HCT116 (cell line): ENCODE results near the gene RACGAP1. TPM values are rescaled to one million over a fixed set of nuclear protein-coding genes. Genes with fewer than 3 reads are reported as not detected.

Experiments
- ATAC-seq: fragments of 200-7000 bp; cut with Tn5 transposase; 2 replicates; pipeline ENCODE4 v1.9.1; 2020; ENCODE audit warnings: mild to moderate bottlenecking, moderate library complexity
- BruUV-seq: library from RNA; stranded (reverse); fragments of 400-500 nt; replicated peaks from 2 replicates; lab custom pipeline; 2021; lab: Mats Ljungman, UMichigan
- CTCF ChIA-PET: fragments of 300-600 bp; sonication (Branson Sonifier 250); formaldehyde crosslinking; loops from one replicate; lab custom pipeline; 2021; ENCODE audit warnings: antibody characterized with exemption; lab: Charles Lee
- POLR2A ChIA-PET: fragments of 300-600, 350-600 bp; sonication (Branson Sonifier 250); formaldehyde crosslinking; loops from one replicate; lab custom pipeline; 2021; ENCODE audit warnings: antibody characterized with exemption; lab: Charles Lee
- RAD21 ChIA-PET, 2 experiments: fragments of 300-600 bp; sonication (Branson Sonifier 250); formaldehyde crosslinking; loops; one replicate each; lab custom pipeline; 2023; ENCODE audit warnings: low total read pairs in 2 of 2; ENCODE audit not compliant: uncharacterized antibody in 2 of 2, unreplicated experiment in 2 of 2, low non-redundant PET in 1 of 2; lab: Charles Lee
- DNase-seq: peaks from one replicate; pipeline ENCODE4 v3.0.0-alpha.2; 2010; ENCODE audit warnings: low read depth, low spot score
- H2AFZ ChIP-seq: fragments of 200-600 bp; shearing (Covaris generic), sonication (generic); 2 replicates; pipeline ENCODE4 v1.6.1; 2017; ENCODE audit warnings: low read depth, mixed run types, mixed read lengths, antibody characterized with exemption, low read length; ENCODE audit not compliant: poor library complexity, severe bottlenecking
- H3K27ac ChIP-seq: 2 replicates; pipeline ENCODE4 v1.5.1; 2012; ENCODE audit warnings: low read depth, low read length
- H3K27me3 ChIP-seq: fragments of 200-600 bp; sonication (generic); 2 replicates; pipeline ENCODE4 v1.6.1; 2016; ENCODE audit warnings: mixed run types, low read length, mixed read lengths; ENCODE audit not compliant: insufficient read depth
- H3K36me3 ChIP-seq, 2 experiments: fragments of 200-500 bp in 1 of 2; fragments of 200-600 bp in 1 of 2; sonication (Bioruptor generic) in 1 of 2; sonication (generic) in 1 of 2; 2 replicates each; pipeline versions ENCODE4 v1.5.1 to v1.6.1; 2014 to 2016; ENCODE audit warnings: low read length in 2 of 2, inconsistent platforms in 1 of 2, mixed read lengths in 1 of 2, mixed run types in 1 of 2; ENCODE audit not compliant: insufficient read depth in 2 of 2, control insufficient read depth in 1 of 2
- H3K4me1 ChIP-seq, 2 experiments: fragments of 200-600 bp in 1 of 2; sonication (generic) in 1 of 2; 2 replicates each; pipeline versions ENCODE4 v1.5.1 to v1.6.1; 2012 to 2017; ENCODE audit warnings: low read length in 2 of 2, inconsistent platforms in 1 of 2, mild to moderate bottlenecking in 1 of 2, mixed read lengths in 1 of 2, mixed run types in 1 of 2, moderate library complexity in 1 of 2; ENCODE audit not compliant: insufficient read depth in 2 of 2, control insufficient read depth in 1 of 2
- H3K4me2 ChIP-seq: fragments of 200-600 bp; sonication (generic); 2 replicates; pipeline ENCODE4 v1.6.1; 2017; ENCODE audit warnings: mixed run types, low read length, mixed read lengths
- H3K4me3 ChIP-seq, 2 experiments: fragments of 200-600 bp in 1 of 2; sonication (generic) in 1 of 2; replicated peaks in 1 of 2; 2 replicates each; pipeline ENCODE4 v1.5.1; 2011 to 2016; ENCODE audit warnings: low read length in 2 of 2, control low read depth in 1 of 2, low read depth in 1 of 2, mild to moderate bottlenecking in 1 of 2, mixed read lengths in 1 of 2, mixed run types in 1 of 2
- H3K79me2 ChIP-seq: fragments of 200-600 bp; sonication (generic); 2 replicates; pipeline ENCODE4 v1.6.1; 2017; ENCODE audit warnings: mild to moderate bottlenecking, mixed run types, low read length, moderate library complexity, mixed read lengths; ENCODE audit not compliant: insufficient read depth
- H3K9ac ChIP-seq: fragments of 200-600 bp; sonication (generic); 2 replicates; pipeline ENCODE4 v1.6.1; 2016; ENCODE audit warnings: low read length, mixed read lengths
- H3K9me2 ChIP-seq: fragments of 200-600 bp; sonication (generic), shearing (Covaris generic); 2 replicates; pipeline ENCODE4 v1.6.1; 2017; ENCODE audit warnings: mixed run types, mild to moderate bottlenecking, moderate library complexity; ENCODE audit not compliant: insufficient read depth
- H3K9me3 ChIP-seq, 2 experiments: fragments of 200-500 bp in 1 of 2; fragments of 200-600 bp in 1 of 2; sonication (Bioruptor generic) in 1 of 2; sonication (generic) in 1 of 2; 2 replicates each; pipeline ENCODE4 v1.6.1; 2014 to 2017; ENCODE audit warnings: low read length in 2 of 2, mixed read lengths in 2 of 2, inconsistent platforms in 1 of 2, low read depth in 1 of 2, mild to moderate bottlenecking in 1 of 2, mixed run types in 1 of 2, moderate library complexity in 1 of 2; ENCODE audit not compliant: control insufficient read depth in 1 of 2, insufficient read depth in 1 of 2
- H4K20me1 ChIP-seq: fragments of 200-600 bp; sonication (generic), shearing (Covaris generic); 2 replicates; pipeline ENCODE4 v1.6.1; 2017; ENCODE audit warnings: mixed run types, mild to moderate bottlenecking, moderate library complexity; ENCODE audit not compliant: insufficient read depth
- CBX3 ChIP-seq: IDR thresholded peaks from 2 replicates; pipeline ENCODE4 v1.6.1; 2012; ENCODE audit warnings: low read depth
- CEBPB ChIP-seq: IDR thresholded peaks from 2 replicates; pipeline ENCODE4 v1.6.1; 2012; ENCODE audit warnings: low read depth
- EGR1 ChIP-seq: IDR thresholded peaks from 2 replicates; pipeline ENCODE4 v1.6.1; 2012; ENCODE audit warnings: low read depth
- ELF1 ChIP-seq: IDR thresholded peaks from 2 replicates; pipeline ENCODE4 v1.6.1; 2012; ENCODE audit warnings: low read depth, borderline replicate concordance
- EZH2 ChIP-seq: fragments of 200-600 bp; sonication (generic); IDR thresholded peaks from 2 replicates; pipeline ENCODE4 v1.6.1; 2017; ENCODE audit warnings: antibody characterized with exemption, mixed run types
- EZH2phosphoT487 ChIP-seq: fragments of 200-600 bp; IDR thresholded peaks from 2 replicates; pipeline ENCODE4 v1.6.1; 2018; ENCODE audit warnings: antibody characterized with exemption, borderline replicate concordance
- JUND ChIP-seq: IDR thresholded peaks from 2 replicates; pipeline ENCODE4 v1.6.1; 2012
- POLR2A ChIP-seq: IDR thresholded peaks from 2 replicates; pipeline ENCODE4 v1.7.0; 2011; ENCODE audit warnings: borderline replicate concordance; ENCODE audit not compliant: insufficient read depth, insufficient read length; ENCODE audit errors: extremely low read depth
- RAD21 ChIP-seq: IDR thresholded peaks from 2 replicates; pipeline ENCODE4 v1.6.1; 2012; ENCODE audit warnings: low read depth, mild to moderate bottlenecking
- REST ChIP-seq: IDR thresholded peaks from 2 replicates; pipeline ENCODE4 v1.6.1; 2012; ENCODE audit warnings: low read depth
- SP1 ChIP-seq: IDR thresholded peaks from 2 replicates; pipeline ENCODE4 v1.6.1; 2012; ENCODE audit warnings: low read depth
- SRF ChIP-seq: IDR thresholded peaks from 2 replicates; pipeline ENCODE4 v1.6.1; 2012; ENCODE audit warnings: low read depth
- ZFX ChIP-seq: fragments of 450-650 bp; IDR thresholded peaks from 2 replicates; pipeline ENCODE4 v1.6.1; 2017
- ZNF274 ChIP-seq: fragments of 200-500 bp; sonication (Bioruptor generic); IDR thresholded peaks from 2 replicates; pipeline ENCODE4 v1.6.1; 2014; ENCODE audit warnings: mild to moderate bottlenecking, low read depth, low read length, inconsistent platforms
- intact Hi-C: fragments of 100-400 bp; cut with micrococcal nuclease; formaldehyde crosslinking; loops from 2 replicates; pipeline ENCODE4 v1.10.0; 2022
- total RNA-seq: library from RNA; stranded (reverse); gene quantifications from one replicate; pipeline ENCODE4 v1.2.1, GENCODE V29; 2021; ENCODE audit not compliant: unreplicated experiment
- TF ChIP-seq, protein P1 (sequence below), 3 experiments: fragments of 200-600 bp in 1 of 3; sonication (generic) in 1 of 3; IDR thresholded peaks in 2 of 3; conservative IDR thresholded peaks in 1 of 3; 2 replicates each; pipeline ENCODE4 v1.5.1; 2012 to 2017; ENCODE audit warnings: low read depth in 2 of 3, low read length in 2 of 3, antibody characterized with exemption in 1 of 3, borderline replicate concordance in 1 of 3, control low read depth in 1 of 3, mild to moderate bottlenecking in 1 of 3, mixed read lengths in 1 of 3, mixed run types in 1 of 3, moderate library complexity in 1 of 3; ENCODE audit not compliant: insufficient read depth in 1 of 3
- TF ChIP-seq, protein P2 (sequence below): IDR thresholded peaks from 2 replicates; pipeline ENCODE4 v1.6.1; 2011; ENCODE audit warnings: mild to moderate bottlenecking, low read length, moderate library complexity; ENCODE audit not compliant: insufficient replicate concordance; ENCODE audit errors: extremely low read depth
- TF ChIP-seq, protein P3 (sequence below): IDR thresholded peaks from 2 replicates; pipeline ENCODE4 v1.6.1; 2012

RACGAP1 gene
- total RNA-seq, 1 experiment from 2014 or later, result 147 TPM

DNA sequence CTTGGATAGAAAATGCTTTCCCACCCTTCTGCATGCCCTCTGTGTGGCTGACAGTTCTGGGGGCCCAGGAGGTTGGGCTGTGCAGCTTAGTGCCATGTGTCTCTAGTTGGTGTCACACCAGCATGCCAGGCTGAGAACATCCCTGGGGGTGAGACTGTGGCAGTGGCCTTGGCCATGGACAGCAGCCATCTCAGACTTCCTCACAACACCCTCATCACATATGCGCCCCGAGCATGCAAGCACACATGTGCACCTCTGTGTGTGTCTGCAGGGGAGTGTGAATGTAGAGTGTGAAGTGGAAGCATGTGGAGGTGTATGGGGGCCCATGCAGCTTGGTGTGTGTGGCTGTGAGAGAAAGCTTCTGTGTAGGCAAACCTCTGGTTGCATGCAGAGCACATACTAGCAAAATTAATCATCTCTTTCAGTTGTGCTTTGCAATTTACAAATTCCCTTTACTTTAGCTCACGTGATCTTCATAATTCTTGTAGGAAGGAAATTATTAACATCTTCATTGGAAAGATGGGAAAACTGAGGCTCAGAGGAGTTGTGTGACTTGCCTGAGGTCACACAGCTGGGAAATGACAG, 40.5 kb upstream of the RACGAP1 start:
- no peaks in the 10 kb centered on the region for H3K9me2 ChIP-seq
- ChIA-PET POLR2A (no interaction called here), RAD21 (interaction anchor here in 1 of 2 experiments (0.6 kb wide), 1 partner anchor 90 kb away, joined by 3 read pairs; no protein-coding TSS in a partner anchor), CTCF (interaction anchor here (1.8 to 3.9 kb wide), 2 partner anchors 10 to 99 kb away, joined by 5 to 19 read pairs; no protein-coding TSS in a partner anchor)
- H4K20me1 ChIP-seq, result no peaks in the 10 kb centered on the region
- no peak for TF ChIP-seq CBX3
- TF ChIP-seq RAD21, result no peak
- no peak for TF ChIP-seq EZH2
- TF ChIP-seq, protein P1, sequence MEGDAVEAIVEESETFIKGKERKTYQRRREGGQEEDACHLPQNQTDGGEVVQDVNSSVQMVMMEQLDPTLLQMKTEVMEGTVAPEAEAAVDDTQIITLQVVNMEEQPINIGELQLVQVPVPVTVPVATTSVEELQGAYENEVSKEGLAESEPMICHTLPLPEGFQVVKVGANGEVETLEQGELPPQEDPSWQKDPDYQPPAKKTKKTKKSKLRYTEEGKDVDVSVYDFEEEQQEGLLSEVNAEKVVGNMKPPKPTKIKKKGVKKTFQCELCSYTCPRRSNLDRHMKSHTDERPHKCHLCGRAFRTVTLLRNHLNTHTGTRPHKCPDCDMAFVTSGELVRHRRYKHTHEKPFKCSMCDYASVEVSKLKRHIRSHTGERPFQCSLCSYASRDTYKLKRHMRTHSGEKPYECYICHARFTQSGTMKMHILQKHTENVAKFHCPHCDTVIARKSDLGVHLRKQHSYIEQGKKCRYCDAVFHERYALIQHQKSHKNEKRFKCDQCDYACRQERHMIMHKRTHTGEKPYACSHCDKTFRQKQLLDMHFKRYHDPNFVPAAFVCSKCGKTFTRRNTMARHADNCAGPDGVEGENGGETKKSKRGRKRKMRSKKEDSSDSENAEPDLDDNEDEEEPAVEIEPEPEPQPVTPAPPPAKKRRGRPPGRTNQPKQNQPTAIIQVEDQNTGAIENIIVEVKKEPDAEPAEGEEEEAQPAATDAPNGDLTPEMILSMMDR (IDR thresholded peaks at IDR 0.05 in 2 of 3, conservative IDR thresholded peaks at IDR 0.05 in 1 of 3; ENCODE audit: borderline replicate concordance in 1 of 3, insufficient read depth in 1 of 3, low read depth in 2 of 3, low read length in 2 of 3), result no peak
- TF ChIP-seq SP1, result no peak
- TF ChIP-seq, protein P2, sequence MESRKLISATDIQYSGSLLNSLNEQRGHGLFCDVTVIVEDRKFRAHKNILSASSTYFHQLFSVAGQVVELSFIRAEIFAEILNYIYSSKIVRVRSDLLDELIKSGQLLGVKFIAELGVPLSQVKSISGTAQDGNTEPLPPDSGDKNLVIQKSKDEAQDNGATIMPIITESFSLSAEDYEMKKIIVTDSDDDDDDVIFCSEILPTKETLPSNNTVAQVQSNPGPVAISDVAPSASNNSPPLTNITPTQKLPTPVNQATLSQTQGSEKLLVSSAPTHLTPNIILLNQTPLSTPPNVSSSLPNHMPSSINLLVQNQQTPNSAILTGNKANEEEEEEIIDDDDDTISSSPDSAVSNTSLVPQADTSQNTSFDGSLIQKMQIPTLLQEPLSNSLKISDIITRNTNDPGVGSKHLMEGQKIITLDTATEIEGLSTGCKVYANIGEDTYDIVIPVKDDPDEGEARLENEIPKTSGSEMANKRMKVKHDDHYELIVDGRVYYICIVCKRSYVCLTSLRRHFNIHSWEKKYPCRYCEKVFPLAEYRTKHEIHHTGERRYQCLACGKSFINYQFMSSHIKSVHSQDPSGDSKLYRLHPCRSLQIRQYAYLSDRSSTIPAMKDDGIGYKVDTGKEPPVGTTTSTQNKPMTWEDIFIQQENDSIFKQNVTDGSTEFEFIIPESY, result no peak
- no peak for TF ChIP-seq CEBPB
- no peak for TF ChIP-seq JUND
- TF ChIP-seq ZFX, result no peak
- no peak for TF ChIP-seq ZNF274
- TF ChIP-seq SRF, result no peak
- TF ChIP-seq POLR2A, result no peak
- no peak for TF ChIP-seq EZH2phosphoT487
- TF ChIP-seq, protein P3, sequence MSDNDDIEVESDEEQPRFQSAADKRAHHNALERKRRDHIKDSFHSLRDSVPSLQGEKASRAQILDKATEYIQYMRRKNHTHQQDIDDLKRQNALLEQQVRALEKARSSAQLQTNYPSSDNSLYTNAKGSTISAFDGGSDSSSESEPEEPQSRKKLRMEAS, result no peak
- no peak for TF ChIP-seq ELF1
- no peak for TF ChIP-seq REST
- no peak for TF ChIP-seq EGR1
- no peak for ATAC-seq
- peaks cover 4 to 11% of the 10 kb centered on the region in 2 experiments; a peak in 2 of 4 replicates for H3K36me3 ChIP-seq
- H3K4me1 ChIP-seq, result peaks cover 0 to 19% of the 10 kb centered on the region in 2 experiments; a peak in 1 of 4 replicates
- BruUV-seq, result no TSS peak
- H3K4me3 ChIP-seq, result no peak overlapping the region
- intact Hi-C loops, result no loop called here
- no peak overlapping the region for H3K9ac ChIP-seq
- H3K4me2 ChIP-seq, result peak overlapping the region; percentile 19; the same call in 1 of the 2 replicates
- H3K27me3 ChIP-seq, result no peaks in the 10 kb centered on the region
- no peaks in the 10 kb centered on the region for H3K79me2 ChIP-seq
- no peak overlapping the region for H2AFZ ChIP-seq
- no peak for DNase-seq
- H3K27ac ChIP-seq, result no peak overlapping the region
- H3K9me3 ChIP-seq, result no peaks in the 10 kb centered on the region
